CD14-positive monocyte (primary cell): ENCODE measurements around the gene PPP1CB. TPM values are rescaled to one million over a fixed set of nuclear protein-coding genes. Genes with fewer than 3 reads are reported as not detected.

Source experiments
- DNase-seq, 3 donors: peaks; one replicate each; pipeline ENCODE4 v3.0.0-alpha.2; 2011 to 2022
- H2AFZ ChIP-seq: 2 replicates; pipeline ENCODE4 v1.6.0; 2012; ENCODE audit warnings: mild to moderate bottlenecking, low read depth, low read length, inconsistent platforms; ENCODE audit not compliant: insufficient read depth, poor library complexity, severe bottlenecking
- H3K27ac ChIP-seq, 2 donors: 1 replicate in 1 of 2; 2 replicates in 1 of 2; pipeline ENCODE4 v1.5.1; 2012 to 2013; ENCODE audit warnings: low read length in 2 of 2, control low read depth in 1 of 2, inconsistent platforms in 1 of 2, low read depth in 1 of 2, mild to moderate bottlenecking in 1 of 2
- H3K27me3 ChIP-seq, 2 donors: one replicate each; pipeline versions ENCODE4 v1.6.0 to v1.6.1; 2011 to 2013; ENCODE audit warnings: low read length in 2 of 2; ENCODE audit not compliant: control insufficient read depth in 2 of 2, insufficient read depth in 2 of 2
- H3K36me3 ChIP-seq, 2 donors: replicated peaks in 1 of 2; 1 replicate in 1 of 2; 2 replicates in 1 of 2; pipeline versions ENCODE4 v1.5.1 to v1.6.1; 2012 to 2013; ENCODE audit warnings: low read length in 2 of 2, control low read depth in 1 of 2, inconsistent platforms in 1 of 2, mild to moderate bottlenecking in 1 of 2; ENCODE audit not compliant: insufficient read depth in 2 of 2, control insufficient read depth in 1 of 2
- H3K4me1 ChIP-seq, 2 donors: 1 replicate in 1 of 2; 2 replicates in 1 of 2; pipeline versions ENCODE4 v1.5.1 to v1.6.1; 2012 to 2013; ENCODE audit warnings: low read length in 2 of 2, control low read depth in 1 of 2, inconsistent platforms in 1 of 2, mild to moderate bottlenecking in 1 of 2, moderate library complexity in 1 of 2; ENCODE audit not compliant: insufficient read depth in 2 of 2, control insufficient read depth in 1 of 2
- H3K4me2 ChIP-seq: replicated peaks from 2 replicates; pipeline ENCODE3; 2012; ENCODE audit warnings: low read length, moderate library complexity, mild to moderate bottlenecking; ENCODE audit not compliant: poor library complexity, severe bottlenecking; ENCODE audit errors: extremely low read depth
- H3K4me3 ChIP-seq, 3 experiments: fragments of 200-600 bp in 1 of 3; sonication (generic) in 1 of 3; replicated peaks in 1 of 3; 1 replicate in 2 of 3; 2 replicates in 1 of 3; pipeline ENCODE4 v1.5.1; 2011 to 2013; ENCODE audit warnings: low read length in 3 of 3, mild to moderate bottlenecking in 3 of 3, control low read depth in 2 of 3, low read depth in 2 of 3, inconsistent platforms in 1 of 3, moderate library complexity in 1 of 3
- H3K79me2 ChIP-seq: 2 replicates; pipeline ENCODE4 v1.6.0; 2012; ENCODE audit warnings: mild to moderate bottlenecking, control low read depth, inconsistent platforms, low read length, moderate library complexity; ENCODE audit not compliant: insufficient read depth
- H3K9ac ChIP-seq: 2 replicates; pipeline ENCODE4 v1.6.0; 2017; ENCODE audit warnings: low read length, mild to moderate bottlenecking; ENCODE audit not compliant: insufficient read depth, poor library complexity, severe bottlenecking
- H3K9me3 ChIP-seq, 2 donors: replicated peaks in 1 of 2; 1 replicate in 1 of 2; 2 replicates in 1 of 2; pipeline versions ENCODE4 v1.5.1 to v1.6.1; 2012 to 2013; ENCODE audit warnings: low read length in 2 of 2, control low read depth in 1 of 2; ENCODE audit not compliant: control insufficient read depth in 1 of 2, insufficient read depth in 1 of 2
- H4K20me1 ChIP-seq: 2 replicates; pipeline ENCODE4 v1.6.0; 2012; ENCODE audit warnings: mild to moderate bottlenecking, low read length, control low read depth, moderate library complexity; ENCODE audit not compliant: insufficient read depth
- H3K27ac Mint-ChIP-seq, 7 donors: one replicate each; pipeline ENCODE4 v1.8.0; 2020; ENCODE audit warnings: mild to moderate bottlenecking in 7 of 7, mixed read lengths in 7 of 7, moderate library complexity in 6 of 7, inconsistent platforms in 2 of 7
- H3K27me3 Mint-ChIP-seq, 3 donors: one replicate each; pipeline ENCODE4 v1.8.0; 2021 to 2022; ENCODE audit warnings: low read depth in 3 of 3, mild to moderate bottlenecking in 3 of 3, mixed read lengths in 3 of 3, moderate library complexity in 3 of 3, inconsistent platforms in 1 of 3
- H3K36me3 Mint-ChIP-seq, 2 donors: one replicate each; pipeline ENCODE4 v1.8.0; 2020; ENCODE audit warnings: mixed read lengths in 2 of 2, inconsistent platforms in 1 of 2, mild to moderate bottlenecking in 1 of 2
- H3K4me1 Mint-ChIP-seq: one replicate; pipeline ENCODE4 v1.8.0; 2020; ENCODE audit warnings: mild to moderate bottlenecking, mixed read lengths
- H3K4me3 Mint-ChIP-seq, 2 donors: one replicate each; pipeline ENCODE4 v1.8.0; 2020; ENCODE audit warnings: mild to moderate bottlenecking in 2 of 2, mixed read lengths in 2 of 2, moderate library complexity in 1 of 2
- H3K9me3 Mint-ChIP-seq, 7 donors: one replicate each; pipeline ENCODE4 v1.8.0; 2020 to 2022; ENCODE audit warnings: mixed read lengths in 7 of 7, mild to moderate bottlenecking in 6 of 7, moderate library complexity in 6 of 7, inconsistent platforms in 2 of 7
- WGBS: methylation state at CpG from one replicate; pipeline ENCODE4 v1.1.5; 2013; ENCODE audit warnings: missing lambda C conversion rate; ENCODE audit not compliant: insufficient coverage; 5-methylcytosine and 5-hydroxymethylcytosine counted together
- intact Hi-C, 2 donors: fragments of 100-400 bp; cut with micrococcal nuclease; formaldehyde crosslinking; loops; one replicate each; pipeline versions ENCODE4 v1.15.0 to v1.15.1; 2023
- polyA plus RNA-seq, 3 donors: library from polyadenylated mRNA; depleted of rRNA in 1 of 3; unstranded in 2 of 3; stranded (reverse) in 1 of 3; fragments of 300-500 nt in 2 of 3; fragments of >200 nt in 1 of 3; fragmentation: Illumina TruSeq in 2 of 3; gene quantifications; 1 replicate in 2 of 3; 2 replicates in 1 of 3; pipeline ENCODE4 v1.2.3, GENCODE V29; 2012 to 2021
- TF ChIP-seq, protein P1 (sequence below): fragments of 200-600 bp; IDR thresholded peaks from one replicate; pipeline ENCODE4 v1.8.0; 2022; ENCODE audit warnings: antibody characterized with exemption, mild to moderate bottlenecking

PPP1CB gene
- polyA plus RNA-seq, 3 donors: 25.3 to 142 (median 69.4) TPM

DNA sequence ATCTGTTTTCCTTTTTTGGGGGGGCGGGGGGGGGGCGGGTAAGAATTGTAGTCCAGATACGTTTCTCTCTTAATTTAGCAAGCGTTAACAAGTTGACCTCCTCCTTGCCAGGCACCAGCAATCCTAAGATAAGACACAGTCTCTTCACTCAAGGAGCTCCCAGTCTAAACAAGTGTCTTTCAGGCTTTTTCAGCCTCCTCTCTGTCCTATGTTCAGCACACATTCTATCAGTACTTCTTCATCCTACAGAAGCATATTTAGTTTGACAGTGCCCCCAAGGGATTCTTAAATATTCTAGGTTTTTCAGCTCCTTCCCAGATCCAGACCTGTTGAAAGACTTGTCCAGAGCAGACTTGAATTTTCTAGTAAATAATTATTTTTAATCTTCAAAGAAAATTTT lies 2.7 kb downstream of the PPP1CB start:
- H3K4me2 ChIP-seq: peak overlapping the region; percentile 90

DNA sequence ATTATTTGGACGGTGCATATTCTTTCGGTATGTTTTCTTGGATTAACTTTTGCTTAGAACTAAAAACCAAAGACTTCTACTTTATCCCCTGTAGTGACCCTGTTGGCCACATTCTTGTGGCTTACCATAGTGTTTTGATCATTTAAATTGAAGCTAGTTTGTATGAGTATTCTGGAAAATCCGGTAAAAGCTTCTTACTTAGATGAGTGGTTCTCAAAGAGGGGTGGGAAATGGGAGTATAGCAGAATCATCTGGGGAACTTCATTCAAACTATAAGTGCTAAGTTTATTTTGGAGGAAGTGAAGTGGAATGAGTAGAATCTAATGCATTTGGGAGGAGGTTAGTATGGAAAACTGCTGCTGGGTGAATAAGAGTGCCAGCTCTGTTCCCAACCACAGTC lies 3.8 kb downstream of the PPP1CB start:
- peaks cover 88% of the 10 kb centered on the region for H3K79me2 ChIP-seq
- H3K36me3 ChIP-seq: peaks cover 6 to 33% of the 10 kb centered on the region in 2 donors
- 86% methylated on average over 1 of the region's 3 CpGs for WGBS
- no peak overlapping the region for H3K9ac ChIP-seq
- H3K27ac ChIP-seq: peak overlapping the region in 1 of 2 donors; percentile 40
- Mint-ChIP-seq H3K27me3 (peaks cover 0 to 2% (median 0%) of the 10 kb centered on the region in 3 donors), H3K36me3 (peaks cover 22 to 32% of the 10 kb centered on the region in 2 donors), H3K4me1 (peaks cover 42% of the 10 kb centered on the region), H3K27ac (peak overlapping the region in 3 of 7 donors; percentile 6 to 74 (median 10)), H3K9me3 (no peaks in the 10 kb centered on the region), H3K4me3 (no peak overlapping the region)
- no peak for DNase-seq
- peaks cover 21 to 35% of the 10 kb centered on the region in 2 donors for H3K4me1 ChIP-seq
- TF ChIP-seq, protein P1, sequence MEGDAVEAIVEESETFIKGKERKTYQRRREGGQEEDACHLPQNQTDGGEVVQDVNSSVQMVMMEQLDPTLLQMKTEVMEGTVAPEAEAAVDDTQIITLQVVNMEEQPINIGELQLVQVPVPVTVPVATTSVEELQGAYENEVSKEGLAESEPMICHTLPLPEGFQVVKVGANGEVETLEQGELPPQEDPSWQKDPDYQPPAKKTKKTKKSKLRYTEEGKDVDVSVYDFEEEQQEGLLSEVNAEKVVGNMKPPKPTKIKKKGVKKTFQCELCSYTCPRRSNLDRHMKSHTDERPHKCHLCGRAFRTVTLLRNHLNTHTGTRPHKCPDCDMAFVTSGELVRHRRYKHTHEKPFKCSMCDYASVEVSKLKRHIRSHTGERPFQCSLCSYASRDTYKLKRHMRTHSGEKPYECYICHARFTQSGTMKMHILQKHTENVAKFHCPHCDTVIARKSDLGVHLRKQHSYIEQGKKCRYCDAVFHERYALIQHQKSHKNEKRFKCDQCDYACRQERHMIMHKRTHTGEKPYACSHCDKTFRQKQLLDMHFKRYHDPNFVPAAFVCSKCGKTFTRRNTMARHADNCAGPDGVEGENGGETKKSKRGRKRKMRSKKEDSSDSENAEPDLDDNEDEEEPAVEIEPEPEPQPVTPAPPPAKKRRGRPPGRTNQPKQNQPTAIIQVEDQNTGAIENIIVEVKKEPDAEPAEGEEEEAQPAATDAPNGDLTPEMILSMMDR: no peak
- H3K27me3 ChIP-seq: no peaks in the 10 kb centered on the region
- H3K4me3 ChIP-seq: peak overlapping the region in 1 of 3 experiments; percentile 44
- H2AFZ ChIP-seq: no peak overlapping the region
- H3K4me2 ChIP-seq: peak overlapping the region; percentile 15
- peaks cover 83% of the 10 kb centered on the region for H4K20me1 ChIP-seq
- H3K9me3 ChIP-seq: no peaks in the 10 kb centered on the region
- intact Hi-C loops: loop anchor here in 1 of 2 donors (10.0 kb wide), 1 partner anchor 161 kb away; no protein-coding TSS in a partner anchor

More for the DNA sequence above, 2.7 kb downstream of the PPP1CB start:
- Histone ChIP-seq H3K27ac (peak overlapping the region in 1 of 2 donors; percentile 3), H3K27me3 (no peaks in the 10 kb centered on the region), H3K9ac (no peak overlapping the region), H2AFZ (no peak overlapping the region), H3K4me3 (peak overlapping the region in 1 of 3 experiments; percentile 44), H3K4me1 (peaks cover 26 to 43% of the 10 kb centered on the region in 2 donors), H3K36me3 (peaks cover 4 to 23% of the 10 kb centered on the region in 2 donors), H3K9me3 (no peaks in the 10 kb centered on the region), H3K79me2 (peaks cover 88% of the 10 kb centered on the region), H4K20me1 (peaks cover 72% of the 10 kb centered on the region)
- Mint-ChIP-seq H3K36me3 (peaks cover 18 to 30% of the 10 kb centered on the region in 2 donors), H3K27me3 (peaks cover 0 to 2% (median 0%) of the 10 kb centered on the region in 3 donors), H3K4me1 (peaks cover 48% of the 10 kb centered on the region), H3K9me3 (no peaks in the 10 kb centered on the region), H3K4me3 (peak overlapping the region; percentile 43 to 66), H3K27ac (peak overlapping the region in 5 of 7 donors; percentile 64 to 86 (median 74))
- 40% methylated on average over 1 of the region's 4 CpGs for WGBS
- TF ChIP-seq, protein P1: no peak
- DNase-seq: no peak
- intact Hi-C loops: loop anchor here (5.0 to 10.0 kb wide), 4 partner anchors 132 to 187 kb away; no protein-coding TSS in a partner anchor
